ENCODE results near the gene PIWIL4.
"Not testable (repeated sequence)": the region's sequence is repeated elsewhere in the genome, so short reads cannot be mapped to it uniquely, and the experiment has no call there.

Gene PIWIL4

DNA sequence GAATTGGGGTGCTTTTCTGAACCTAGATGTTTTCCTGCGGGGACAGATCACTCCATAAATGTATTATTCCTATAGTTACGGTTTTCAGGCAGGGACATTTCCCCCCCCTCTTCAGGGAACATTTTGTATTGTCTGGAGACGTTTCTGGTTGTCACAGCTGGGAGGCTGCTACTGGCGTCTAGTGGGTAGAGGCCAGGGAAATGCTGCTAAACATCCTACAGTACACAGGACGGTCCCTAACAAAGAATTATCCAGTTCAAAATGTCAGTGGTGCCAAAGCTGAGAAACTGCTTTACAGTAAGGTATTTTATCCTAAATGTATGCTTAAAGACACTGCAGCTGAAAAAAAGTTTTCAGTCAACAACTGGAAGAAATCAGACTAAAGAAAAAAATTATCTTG is 19.4 kb downstream of the PIWIL4 start:
- DNase-seq: no peak

DNA sequence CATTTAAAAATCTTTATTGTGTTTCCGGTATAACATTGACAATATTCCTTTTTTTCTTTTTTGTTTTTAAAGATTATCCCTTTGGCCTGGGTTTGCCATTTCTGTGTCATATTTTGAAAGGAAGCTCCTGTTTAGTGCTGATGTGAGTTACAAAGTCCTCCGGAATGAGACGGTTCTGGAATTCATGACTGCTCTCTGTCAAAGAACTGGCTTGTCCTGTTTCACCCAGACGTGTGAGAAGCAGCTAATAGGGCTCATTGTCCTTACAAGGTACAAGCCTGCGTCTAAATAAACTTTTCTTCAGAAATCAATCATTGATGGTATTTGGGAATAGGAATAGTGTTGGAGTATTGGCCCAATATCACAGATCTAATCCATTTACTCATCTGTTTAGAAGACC is 19.8 kb downstream of the PIWIL4 start:
- DNase-seq: no peak

DNA sequence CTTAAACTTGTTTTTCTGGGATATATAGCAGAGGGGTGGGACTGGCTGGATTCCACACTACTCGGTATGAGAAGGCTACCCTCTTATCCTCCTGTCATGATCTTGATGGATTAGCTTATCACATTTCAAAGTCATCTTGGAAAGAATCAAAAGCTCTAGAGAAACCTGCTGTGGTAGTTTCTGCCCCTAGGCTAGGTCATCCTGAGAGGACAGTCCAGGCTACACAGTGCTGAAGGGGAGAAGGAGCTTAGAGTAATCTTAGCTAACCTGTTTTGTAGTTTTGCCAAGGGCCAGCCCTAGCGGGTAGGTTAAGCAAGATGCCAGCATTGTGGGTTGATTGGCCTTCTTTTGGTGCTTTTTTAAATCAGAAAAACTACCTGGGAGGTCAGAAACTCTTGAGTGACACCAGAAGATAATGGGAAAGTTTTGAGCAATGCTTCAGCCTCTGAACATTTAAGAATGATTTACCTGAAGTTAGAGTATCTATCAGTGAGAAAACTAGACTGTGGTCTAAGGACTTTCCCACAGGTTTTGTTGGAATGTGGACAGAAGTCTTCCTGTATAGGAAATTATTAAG is 21.3 kb downstream of the PIWIL4 start:
- no peak for DNase-seq

DNA sequence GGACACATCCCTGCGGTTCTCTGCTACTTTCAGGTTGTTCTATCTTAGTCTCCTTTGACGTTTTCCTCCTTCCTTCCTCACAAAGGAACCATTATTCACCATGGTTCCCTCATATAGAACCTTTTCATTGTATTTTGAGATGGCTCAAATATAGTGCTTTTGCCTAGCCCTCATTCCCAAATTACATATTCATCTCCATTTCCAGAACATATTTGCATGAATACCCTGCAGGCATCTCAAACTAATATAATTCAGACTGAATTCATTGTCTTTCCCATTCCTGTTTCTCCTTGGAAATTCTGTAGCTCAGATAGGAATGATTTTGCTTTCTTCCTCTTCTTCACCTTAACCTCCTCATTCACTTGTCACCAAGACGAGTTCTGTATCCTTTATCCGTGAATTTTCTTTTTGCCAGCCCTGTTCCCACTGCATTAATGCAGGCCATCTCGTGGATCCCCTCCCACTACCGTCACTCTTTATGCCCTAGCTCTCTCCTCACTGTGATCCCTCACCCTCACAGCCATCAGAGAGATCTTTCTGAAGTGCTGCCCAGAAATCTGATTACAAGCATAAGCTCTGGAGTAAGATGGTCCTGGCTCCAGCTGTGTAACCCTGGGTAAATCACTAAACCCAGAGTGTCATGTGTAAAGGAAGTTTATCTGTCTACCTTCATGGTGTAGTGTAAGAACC is 23.3 kb downstream of the PIWIL4 start:
- DNase-seq: no peak

DNA sequence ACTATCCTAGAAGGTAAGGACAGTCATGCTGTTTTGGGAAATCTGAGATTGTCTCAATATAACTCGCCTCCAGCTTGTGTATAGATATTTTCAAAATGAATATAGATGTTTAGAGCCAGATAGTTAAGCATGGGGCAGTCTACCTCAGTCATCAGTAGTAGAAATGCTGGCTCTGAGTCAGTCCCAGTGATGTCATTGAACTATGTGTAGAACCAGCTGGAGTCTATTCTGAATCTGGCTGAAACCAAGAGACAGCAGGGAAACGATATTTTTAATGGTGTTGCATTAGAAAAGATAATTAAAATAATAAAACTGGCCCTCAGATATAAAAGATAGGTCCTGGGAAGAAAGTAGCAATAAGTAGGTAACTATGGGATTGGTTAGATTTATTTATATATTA is 25.9 kb downstream of the PIWIL4 start:
- no peak for DNase-seq

DNA sequence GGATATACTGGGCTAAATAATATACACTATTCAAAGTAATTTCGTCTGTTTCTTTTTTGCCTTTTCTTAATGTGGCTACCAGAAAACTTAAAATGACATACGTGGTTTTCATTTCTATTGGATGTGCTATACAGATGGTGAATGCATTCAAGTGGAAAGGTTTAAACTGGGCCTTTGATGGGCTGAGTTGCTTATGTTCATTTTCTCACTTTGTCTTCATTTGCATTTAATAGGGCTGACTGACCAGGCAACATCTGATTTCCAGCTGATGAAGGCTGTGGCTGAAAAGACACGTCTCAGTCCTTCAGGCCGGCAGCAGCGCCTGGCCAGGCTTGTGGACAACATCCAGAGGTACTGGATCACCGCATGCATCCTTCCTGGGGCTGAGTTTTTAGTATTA is 27.9 kb downstream of the PIWIL4 start:
- no peak for DNase-seq

DNA sequence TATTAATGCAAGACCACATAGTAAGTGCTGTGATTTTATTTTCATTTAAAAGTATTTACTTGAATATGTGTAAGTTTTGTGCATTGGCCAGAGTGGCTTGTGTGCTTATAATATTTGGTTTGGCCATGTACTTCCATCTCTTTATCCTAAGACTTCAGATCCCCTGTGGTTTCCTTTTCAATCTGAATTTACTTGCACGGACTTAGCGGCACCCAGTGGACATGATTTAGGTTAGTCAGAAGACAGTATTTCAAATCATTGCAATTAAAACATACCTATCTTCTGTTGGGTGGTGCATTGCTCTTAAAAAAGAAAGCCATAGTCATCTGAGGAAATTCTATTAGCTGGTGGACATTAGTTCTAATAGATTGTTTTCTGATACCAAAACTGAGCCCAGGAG is 30.7 kb downstream of the PIWIL4 start:
- DNase-seq: no peak

DNA sequence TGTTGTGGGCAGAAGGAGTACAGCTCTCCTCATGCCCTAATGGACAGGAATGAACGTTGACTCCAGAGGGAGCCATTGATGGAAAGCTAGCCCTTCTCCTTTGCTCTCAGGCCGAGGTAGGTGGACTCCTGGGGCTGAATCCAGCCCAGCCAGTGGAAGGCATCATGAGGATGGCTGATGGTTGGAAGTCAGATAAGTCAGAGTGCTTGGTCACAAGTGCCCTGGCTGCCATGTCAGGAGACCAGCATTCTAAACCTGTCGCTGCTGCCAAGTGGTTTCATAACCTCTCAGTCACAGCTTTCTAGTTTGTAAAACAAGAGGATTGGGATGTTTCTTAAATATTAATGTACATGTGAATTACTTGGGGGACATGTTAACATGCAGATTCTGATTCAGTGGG is 32.3 kb downstream of the PIWIL4 start:
- no peak for DNase-seq

DNA sequence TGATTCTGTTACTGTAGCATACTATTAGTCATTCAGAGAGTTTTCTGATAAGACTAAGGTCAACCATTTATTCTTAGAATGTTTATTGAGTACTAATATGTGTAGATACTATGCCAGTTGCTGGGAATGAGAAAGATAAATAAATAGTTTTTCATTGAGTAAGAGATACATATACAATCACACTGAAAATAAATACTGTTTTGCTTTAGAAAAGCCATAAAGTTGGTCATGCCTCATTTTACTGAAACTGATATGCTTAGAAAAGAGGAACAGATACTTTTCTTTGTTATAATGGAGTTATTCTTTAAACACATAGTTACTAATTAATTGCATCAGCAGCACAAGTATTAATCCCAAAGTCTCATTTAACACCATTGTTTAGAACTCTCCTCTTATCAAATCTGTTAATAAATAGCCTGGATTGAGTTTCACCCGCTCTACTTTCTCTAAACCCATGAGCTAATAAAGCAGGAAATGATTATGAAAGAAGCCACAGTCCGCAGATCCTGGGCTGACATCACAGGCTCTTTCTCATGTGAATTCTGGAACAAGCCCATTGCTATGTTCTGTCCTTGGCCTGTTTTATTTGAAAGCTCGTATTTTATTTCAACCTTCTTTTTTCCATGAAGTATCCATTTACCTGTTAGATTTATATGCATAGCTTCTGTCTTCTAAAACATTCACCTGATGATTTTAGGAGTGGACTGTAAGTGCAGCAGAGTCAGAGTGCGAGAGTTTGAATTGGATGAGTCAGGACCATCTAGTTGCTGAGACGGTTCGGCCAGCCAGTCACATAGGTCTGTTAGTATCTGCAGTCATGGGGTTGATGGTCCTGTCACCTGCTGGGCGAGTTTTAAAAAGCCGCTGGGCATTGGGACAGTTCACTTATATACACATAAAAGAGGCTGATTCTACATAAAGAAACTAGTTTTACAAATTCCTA is 35.5 kb downstream of the PIWIL4 start:
- no peak for DNase-seq

DNA sequence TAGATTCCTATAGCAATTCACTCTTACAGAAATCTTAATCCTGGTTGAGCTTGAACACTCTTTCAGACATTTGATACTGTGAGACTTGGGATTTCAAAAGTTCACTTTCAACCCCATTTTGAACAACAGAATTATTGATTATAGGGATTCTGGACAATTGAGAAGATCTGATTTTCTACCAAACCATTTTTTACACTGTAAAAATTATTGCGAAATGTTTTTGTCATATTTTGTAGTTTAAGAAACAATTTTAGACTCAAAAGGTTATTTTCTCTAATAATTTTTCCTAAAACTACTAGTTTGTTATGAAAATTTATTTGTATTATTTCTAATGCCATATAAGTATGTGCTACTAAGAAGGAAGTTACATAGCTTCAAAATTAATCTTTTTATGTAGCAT is 36.4 kb downstream of the PIWIL4 start:
- DNase-seq: no peak

DNA sequence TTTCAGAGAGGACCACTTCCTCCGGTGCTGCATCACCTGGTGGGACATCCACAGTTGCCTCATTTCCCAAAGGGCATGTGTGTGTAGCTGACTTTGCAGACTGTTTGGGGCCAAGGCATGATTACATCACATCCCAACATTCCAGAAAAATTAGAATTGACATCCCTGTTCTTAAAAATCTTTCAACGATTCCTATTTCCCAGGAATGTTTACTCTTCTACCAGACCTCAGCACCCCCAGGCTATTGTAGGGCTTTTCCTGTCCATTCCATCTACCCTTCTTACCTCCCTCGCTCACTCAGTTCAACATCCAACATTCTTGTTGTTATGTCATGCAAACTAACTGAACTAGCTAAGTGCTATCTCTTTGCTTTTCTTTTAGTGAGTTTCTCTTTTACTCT is 37.3 kb downstream of the PIWIL4 start:
- no peak for DNase-seq

DNA sequence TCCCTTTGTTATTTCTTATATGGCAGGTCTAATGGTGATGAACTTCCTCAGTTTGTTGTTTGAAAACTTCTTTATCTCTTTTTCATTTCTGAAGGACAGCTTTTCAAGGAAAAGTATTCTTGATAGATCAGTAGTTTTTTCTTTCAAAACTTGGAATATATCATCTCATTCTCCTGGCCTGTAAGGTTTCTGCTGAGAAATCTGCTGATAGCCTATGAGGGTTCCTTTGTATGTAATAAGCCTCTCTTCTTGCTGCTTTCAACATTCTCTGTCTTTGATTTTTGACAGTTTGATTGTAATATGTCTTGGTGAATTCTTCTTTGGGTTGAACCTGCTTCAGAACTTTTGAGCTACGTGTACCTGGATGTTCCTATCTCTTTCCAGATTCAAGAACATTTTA is 46.0 kb downstream of the PIWIL4 start:
- DNase-seq: no peak

DNA sequence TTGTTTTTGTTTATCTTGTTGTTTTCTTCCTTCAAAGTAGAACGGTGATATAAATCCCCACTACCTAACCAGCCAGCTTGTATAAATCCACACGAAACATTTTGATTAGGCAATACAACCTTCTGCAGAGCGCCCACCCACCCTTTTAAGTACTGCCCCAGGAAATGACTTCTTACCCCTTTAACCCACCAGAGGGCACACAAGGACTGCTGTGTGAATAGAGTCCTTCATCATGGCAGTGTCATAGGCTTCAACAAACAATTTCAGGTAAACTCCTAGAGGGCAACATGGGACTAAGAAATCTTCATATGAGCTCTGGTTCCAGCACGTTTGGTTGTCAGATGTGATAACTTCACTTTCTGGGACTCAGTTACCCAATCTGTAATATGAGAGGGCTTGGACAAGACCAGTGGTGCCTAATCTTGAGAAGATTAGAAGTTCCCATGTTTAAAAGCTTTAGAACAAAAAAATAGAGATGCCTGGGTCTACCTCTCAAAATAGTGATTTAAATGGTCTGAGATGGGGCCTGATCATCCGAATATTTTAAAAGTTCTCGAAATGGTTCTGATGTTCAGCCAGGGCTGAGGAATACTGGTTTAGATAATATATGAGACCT is 56.1 kb downstream of the PIWIL4 start:
- DNase-seq: peak; percentile 49

DNA sequence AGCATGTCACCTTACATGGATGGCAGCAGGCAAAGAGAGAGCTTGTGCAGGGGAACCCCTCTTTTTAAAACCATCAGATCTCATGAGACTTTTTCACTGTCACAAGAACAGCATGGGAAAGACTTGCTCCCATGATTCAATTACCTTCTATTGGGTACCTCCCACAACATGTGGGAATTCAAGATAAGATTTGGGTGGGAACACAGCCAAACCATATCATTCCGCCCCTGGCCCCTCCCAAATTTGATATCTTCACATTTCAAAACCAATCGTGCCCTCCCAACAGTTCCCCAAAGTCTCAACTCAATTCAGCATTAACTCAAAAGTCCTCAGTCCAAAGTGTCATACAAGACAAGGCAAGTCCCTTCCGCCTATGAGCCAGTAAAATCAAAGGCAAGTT is 58.3 kb downstream of the PIWIL4 start:
- DNase-seq: not testable (repeated sequence)

DNA sequence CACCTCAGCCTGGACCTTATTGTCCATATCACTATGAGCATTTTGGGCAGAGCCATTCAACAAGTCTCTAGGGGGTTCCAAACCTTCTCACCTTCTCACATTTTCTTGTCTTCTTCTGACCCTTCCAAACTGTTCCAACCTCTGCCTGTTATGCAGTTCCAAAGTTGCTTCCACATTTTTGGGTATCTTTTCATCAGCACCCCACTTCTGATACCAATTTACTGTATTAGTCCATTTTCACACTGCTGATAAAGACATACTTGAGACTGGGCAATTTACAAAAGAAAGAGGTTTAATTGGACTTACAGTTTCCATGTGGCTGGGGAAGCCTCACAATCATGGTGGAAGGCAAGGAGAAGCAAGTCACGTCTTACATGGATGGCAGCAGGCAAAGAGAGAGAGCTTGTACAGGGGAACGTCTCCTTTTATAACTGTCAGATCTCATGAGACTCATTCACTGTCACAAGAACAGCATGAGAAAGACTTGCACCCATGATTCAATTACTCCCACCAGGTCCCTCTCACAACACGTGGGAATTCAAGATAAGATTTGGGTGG is 59.9 kb downstream of the PIWIL4 start:
- DNase-seq: not testable (repeated sequence)

DNA sequence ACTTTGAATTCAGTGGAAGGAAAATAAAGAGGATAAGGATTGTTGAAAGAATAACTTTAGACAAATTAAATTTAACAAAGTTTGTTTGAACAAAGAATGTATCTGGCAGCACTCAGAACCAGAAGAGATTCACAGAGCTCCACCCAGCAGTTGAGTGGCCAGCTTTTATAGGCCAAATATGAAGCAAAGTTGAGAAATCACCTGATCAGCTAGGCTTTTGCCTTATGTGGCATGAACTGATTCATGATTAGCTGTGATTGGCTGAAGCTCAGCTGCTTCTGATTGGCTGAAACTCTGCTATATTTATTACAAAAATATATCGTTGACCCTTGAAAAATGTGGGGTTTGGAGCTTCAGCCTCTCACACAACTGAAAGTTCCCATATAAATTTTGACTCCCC is 62.6 kb downstream of the PIWIL4 start:
- DNase-seq: no peak

DNA sequence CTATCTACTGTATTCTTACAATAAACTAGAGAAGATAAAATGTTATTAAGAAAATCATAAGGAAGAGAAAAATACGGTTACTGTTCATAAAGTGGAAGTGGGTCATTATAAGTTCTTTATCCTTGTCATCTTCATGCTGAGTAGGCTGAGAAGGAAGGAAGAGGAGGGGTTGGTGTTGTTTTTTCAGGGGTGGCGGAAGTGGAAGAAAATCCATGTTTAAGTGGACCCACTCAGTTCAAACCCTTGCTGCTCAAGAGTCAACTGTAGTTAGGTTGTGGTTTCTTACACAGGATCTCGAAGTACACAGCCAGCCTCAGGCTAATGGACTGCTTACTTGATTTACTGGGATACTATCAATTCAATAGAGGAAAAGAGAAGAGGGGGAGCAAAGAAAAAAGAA is 63.1 kb downstream of the PIWIL4 start:
- DNase-seq: no peak

DNA sequence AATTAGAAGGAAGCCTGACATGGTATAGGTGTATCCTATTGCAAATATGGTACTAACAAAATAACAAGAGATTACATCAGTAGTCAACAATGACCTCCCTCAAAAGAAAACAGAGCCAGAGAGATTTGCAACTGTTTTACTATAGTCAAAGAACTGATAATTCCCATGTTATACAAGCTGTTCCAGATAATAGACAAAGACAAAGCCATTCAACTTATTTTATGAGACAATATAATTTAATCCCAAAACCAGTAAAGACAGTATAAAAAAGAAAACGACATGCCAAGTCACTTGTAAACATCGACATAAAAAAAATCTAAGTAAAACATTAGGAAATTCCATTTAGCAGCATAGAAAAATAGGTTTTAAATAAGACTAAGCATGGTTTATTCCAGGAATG is 65.2 kb downstream of the PIWIL4 start:
- no peak for DNase-seq

DNA sequence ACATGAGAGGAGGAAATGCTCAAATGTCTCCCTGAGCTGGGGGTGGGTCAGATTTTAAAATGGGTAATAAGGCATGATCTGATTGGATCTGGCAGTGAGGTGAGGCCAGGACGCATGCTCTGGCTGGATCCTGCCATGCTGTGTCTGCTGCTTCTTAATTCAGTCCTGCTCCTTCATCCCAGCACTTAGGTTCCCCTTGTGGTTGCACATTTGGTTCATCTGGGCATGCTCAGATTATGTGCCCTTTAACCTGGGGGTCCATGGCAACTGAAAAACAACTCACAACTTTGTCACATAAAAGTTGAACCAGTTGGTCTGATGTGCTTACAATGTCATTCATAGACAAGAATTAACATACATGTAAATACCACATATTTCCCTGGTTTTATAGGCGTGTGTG is 67.9 kb downstream of the PIWIL4 start:
- no peak for DNase-seq

DNA sequence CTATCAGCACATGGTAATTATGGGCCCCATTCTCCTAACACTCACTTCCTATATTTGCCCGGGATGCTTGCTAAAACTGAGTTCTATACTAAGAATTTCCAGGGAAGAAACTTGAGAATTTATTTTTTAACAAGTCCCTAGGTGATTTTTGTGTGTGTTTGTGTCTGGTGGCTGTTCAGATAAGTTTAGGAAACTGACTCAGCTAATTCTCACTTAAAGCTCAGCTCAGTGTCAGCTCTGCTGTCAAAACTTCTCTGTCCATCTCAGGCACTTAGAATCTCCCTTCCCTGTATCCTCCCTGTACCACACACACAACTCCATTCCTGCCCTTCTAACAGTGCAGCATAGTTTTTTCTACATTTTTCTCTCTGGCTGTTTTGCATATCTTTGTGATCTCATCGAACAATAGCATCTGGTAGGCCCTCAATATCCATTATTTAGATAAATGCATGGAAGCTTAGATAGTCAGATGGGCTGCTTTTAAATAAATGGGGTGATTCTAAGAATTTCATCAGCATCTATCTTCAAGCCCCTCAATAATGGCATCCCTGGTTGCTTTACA is 69.3 kb downstream of the PIWIL4 start:
- DNase-seq: no peak

DNA sequence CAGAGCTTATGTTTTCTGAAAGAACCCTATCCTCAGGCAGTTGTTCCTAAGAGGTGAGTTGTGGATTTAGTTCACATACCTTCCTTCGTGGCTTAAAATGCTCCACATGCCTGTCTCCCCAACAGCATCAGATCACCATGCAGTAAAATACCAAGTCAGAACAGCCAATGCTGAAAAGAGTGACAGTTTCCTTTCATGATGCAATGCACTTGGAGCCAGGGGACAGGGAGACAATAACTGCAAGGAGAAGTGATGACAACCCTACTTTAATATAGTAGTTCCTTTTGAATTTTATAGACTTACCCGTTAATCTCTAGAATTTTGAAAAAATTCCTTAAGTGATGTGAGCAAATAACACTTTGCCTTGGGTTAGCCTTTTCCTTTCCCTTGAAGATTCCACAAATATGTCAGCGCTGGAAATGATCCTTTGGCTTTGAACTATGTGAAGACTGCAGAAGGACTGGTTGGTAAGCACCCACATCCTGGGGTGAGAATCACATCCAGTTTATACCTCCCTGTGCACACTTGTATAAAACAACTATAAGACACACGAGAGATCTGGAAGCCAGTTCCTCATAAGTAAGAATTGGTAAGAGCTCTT is 71.2 kb downstream of the PIWIL4 start:
- DNase-seq: no peak

DNA sequence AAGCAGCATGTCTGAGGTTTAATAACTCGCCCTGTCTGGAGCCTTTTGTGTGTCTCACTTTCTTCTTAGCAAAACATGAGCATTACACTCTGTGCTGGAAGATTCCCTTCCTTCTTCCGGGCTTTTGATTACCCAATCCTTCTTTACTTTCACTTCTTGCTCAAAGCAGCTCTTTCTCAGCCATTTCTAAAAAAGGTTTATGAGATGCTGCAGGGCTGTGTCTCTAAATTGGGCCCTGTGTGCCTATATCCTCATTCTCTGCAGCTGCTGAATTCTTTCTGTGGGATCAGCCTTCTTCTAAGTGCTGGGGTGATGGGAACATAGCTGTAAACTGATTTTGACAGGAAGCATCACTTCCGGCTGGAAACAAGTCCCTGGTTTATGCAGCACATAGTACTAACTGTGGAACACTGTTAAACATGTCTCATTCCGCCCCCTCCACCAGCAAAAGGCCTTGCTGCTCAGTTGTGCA is 71.8 kb downstream of the PIWIL4 start:
- DNase-seq: no peak

All from NCI-H1694 (cell line).